Measurements from ENCODE around the gene SMIM3.
"Not testable (repeated sequence)": the region's sequence is repeated elsewhere in the genome, so short reads cannot be mapped to it uniquely, and the experiment has no call there.

The SMIM3 gene

GRCh38 chr5:150793423-150793888, 14.9 kb downstream of the SMIM3 start:
- not testable (repeated sequence) for DNase-seq (ENCODE audit: low read depth in 2 of 2)

- DNase-seq (ENCODE audit: low read depth in 2 of 2): no peak
Measured at GRCh38 chr5:150794927-150795326, 16.4 kb downstream of the SMIM3 start.

GRCh38 chr5:150797384-150797783, 18.8 kb downstream of the SMIM3 start:
- DNase-seq (ENCODE audit: low read depth in 2 of 2): no peak

- DNase-seq (ENCODE audit: low read depth in 2 of 2): no peak
Measured at GRCh38 chr5:150801117-150801927, 22.8 kb downstream of the SMIM3 start.

- DNase-seq (ENCODE audit: low read depth in 2 of 2): no peak
Measured at GRCh38 chr5:150804388-150804787, 25.8 kb downstream of the SMIM3 start.

- DNase-seq (ENCODE audit: low read depth in 2 of 2): no peak
Measured at GRCh38 chr5:150809363-150809762, 30.8 kb downstream of the SMIM3 start.

GRCh38 chr5:150815010-150815409, 36.5 kb downstream of the SMIM3 start:
- DNase-seq (ENCODE audit: low read depth in 2 of 2): no peak

- no peak for DNase-seq (ENCODE audit: low read depth in 2 of 2)
Measured at GRCh38 chr5:150816946-150817345, 38.4 kb downstream of the SMIM3 start.

- no peak for DNase-seq (ENCODE audit: low read depth in 2 of 2)
Measured at GRCh38 chr5:150829744-150830143, 51.2 kb downstream of the SMIM3 start.

- not testable (repeated sequence) for DNase-seq (ENCODE audit: low read depth in 2 of 2)
Measured at GRCh38 chr5:150831821-150832220, 53.3 kb downstream of the SMIM3 start.

- no peak for DNase-seq (ENCODE audit: low read depth in 2 of 2)
Measured at GRCh38 chr5:150836064-150836463, 57.5 kb downstream of the SMIM3 start.

GRCh38 chr5:150836703-150837102, 58.1 kb downstream of the SMIM3 start:
- DNase-seq (ENCODE audit: low read depth in 2 of 2): no peak

- DNase-seq (ENCODE audit: low read depth in 2 of 2): not testable (repeated sequence)
Measured at GRCh38 chr5:150845185-150845859, 66.8 kb downstream of the SMIM3 start.

- not testable (repeated sequence) for DNase-seq (ENCODE audit: low read depth in 2 of 2)
Measured at GRCh38 chr5:150846308-150846653, 67.7 kb downstream of the SMIM3 start, which contains the start of gene IRGM. IRGM (plus strand) TSS chr5:150846521; CDS start chr5:150848124, 1,603 bp downstream.

Data from activated CD4-positive, alpha-beta T cell treated with anti-CD3 and anti-CD28 coated beads for 24 hours (primary cell).